Upper lobe of left lung (tissue), 6 donors: ENCODE measurements around the gene TBX4. TPM values are rescaled to one million over a fixed set of nuclear protein-coding genes. Genes with fewer than 3 reads are reported as not detected.

Source experiments
- ATAC-seq, 2 donors: fragments of 200-7000 bp; cut with Tn5 transposase; one replicate each; pipeline ENCODE4 v1.9.1; 2022; ENCODE audit warnings: mild to moderate bottlenecking in 2 of 2, moderate library complexity in 2 of 2; ENCODE audit not compliant: low FRiP score in 2 of 2
- DNase-seq, 2 donors: peaks; one replicate each; pipeline ENCODE4 v3.0.0-alpha.2; 2019 to 2020
- H3K27ac ChIP-seq, 4 donors: fragments of 200-600 bp; sonication (generic); one replicate each; pipeline ENCODE4 v1.5.1; 2016 to 2019
- H3K27me3 ChIP-seq, 4 donors: fragments of 200-600 bp; sonication (generic); one replicate each; pipeline ENCODE4 v1.5.1; 2017 to 2019
- H3K36me3 ChIP-seq, 4 donors: fragments of 200-600 bp; sonication (generic); one replicate each; pipeline ENCODE4 v1.5.1; 2016 to 2019
- H3K4me1 ChIP-seq, 4 donors: fragments of 200-600 bp; sonication (generic); one replicate each; pipeline ENCODE4 v1.5.1; 2018 to 2019
- H3K4me3 ChIP-seq, 4 donors: fragments of 200-600 bp; sonication (generic); one replicate each; pipeline ENCODE4 v1.5.1; 2017 to 2019; ENCODE audit warnings: mild to moderate bottlenecking in 2 of 4, moderate library complexity in 1 of 4
- H3K9me3 ChIP-seq, 4 donors: fragments of 200-600 bp; sonication (generic); one replicate each; pipeline ENCODE4 v1.5.1; 2018 to 2019
- CTCF ChIP-seq, 6 experiments: fragments of 450-650 bp in 4 of 6; fragments of 200-600 bp in 2 of 6; sonication (generic) in 2 of 6; IDR thresholded peaks; one replicate each; pipeline ENCODE4 v1.5.1; 2016 to 2019; ENCODE audit warnings: antibody characterized with exemption in 6 of 6
- EP300 ChIP-seq, 4 donors: sonication (generic); formaldehyde crosslinking; IDR thresholded peaks; one replicate each; pipeline ENCODE4 v1.5.1; 2017; ENCODE audit warnings: antibody characterized with exemption in 4 of 4, control low read depth in 2 of 4
- POLR2A ChIP-seq, 4 donors: fragments of 450-650 bp; IDR thresholded peaks; one replicate each; pipeline ENCODE4 v1.5.1; 2016 to 2017; ENCODE audit warnings: antibody characterized with exemption in 4 of 4, mild to moderate bottlenecking in 2 of 4
- POLR2AphosphoS5 ChIP-seq, 2 donors: sonication (generic); formaldehyde crosslinking; IDR thresholded peaks; one replicate each; pipeline ENCODE4 v1.5.1; 2017; ENCODE audit warnings: antibody characterized with exemption in 2 of 2
- WGBS, 2 donors: methylation state at CpG; one replicate each; pipeline ENCODE4 v1.1.5; 2017 to 2018; 5-methylcytosine and 5-hydroxymethylcytosine counted together
- total RNA-seq, 6 donors: library from RNA; depleted of rRNA in 4 of 6; stranded (reverse); fragments of >200 nt in 4 of 6; gene quantifications; one replicate each; pipeline versions ENCODE4 v1.1.0 to v1.2.1, GENCODE V29; 2016 to 2021
- donor health status: DM: no; HTN: no; CAD: no; lungs with moderate emphysema.
- donor health status: DM: no; HTN: yes; CAD: no; lungs with severe emphysema.

The TBX4 gene
- total RNA-seq, 6 donors from 2014 or later = 10.2 to 69.1 (median 22.7) TPM

- Histone ChIP-seq H3K27me3 (no peaks in the 10 kb centered on the region), H3K9me3 (no peaks in the 10 kb centered on the region), H3K4me1 (peaks cover 0 to 5% (median 0%) of the 10 kb centered on the region in 4 donors), H3K4me3 (no peak overlapping the region), H3K27ac (peak overlapping the region in 1 of 4 donors; percentile 57), H3K36me3 (peaks cover 0 to 14% (median 0%) of the 10 kb centered on the region in 4 donors)
- TF ChIP-seq POLR2AphosphoS5 (IDR thresholded peaks at IDR 0.05) (no peak), CTCF (IDR thresholded peaks at IDR 0.05) (no peak), EP300 (IDR thresholded peaks at IDR 0.05) (no peak), POLR2A (IDR thresholded peaks at IDR 0.05) (no peak)
- no peak for ATAC-seq
- WGBS, 2 donors = 82 to 88% methylated on average over 5 of the region's 5 CpGs
- no peak for DNase-seq
These were observed 32.0 kb downstream of the TBX4 start for GRCh38 chr17:61484174-61484573.

GRCh38 chr17:61485067-61485775, 33.0 kb downstream of the TBX4 start:
- 87 to 88% methylated on average over 8 of the region's 8 CpGs for WGBS, 2 donors
- H3K9me3 ChIP-seq = no peaks in the 10 kb centered on the region
- H3K4me3 ChIP-seq = no peak overlapping the region
- H3K27ac ChIP-seq = peak overlapping the region in 1 of 4 donors; percentile 45
- TF ChIP-seq POLR2AphosphoS5 (IDR thresholded peaks at IDR 0.05) (no peak), CTCF (IDR thresholded peaks at IDR 0.05) (no peak), EP300 (IDR thresholded peaks at IDR 0.05) (no peak), POLR2A (IDR thresholded peaks at IDR 0.05) (no peak)
- H3K4me1 ChIP-seq = peaks cover 0 to 5% (median 0%) of the 10 kb centered on the region in 4 donors
- ATAC-seq (no peak), DNase-seq (no peak)
- H3K27me3 ChIP-seq = no peaks in the 10 kb centered on the region
- peaks cover 0 to 8% (median 0%) of the 10 kb centered on the region in 4 donors for H3K36me3 ChIP-seq

- Histone ChIP-seq H3K4me3 (no peak overlapping the region), H3K4me1 (peaks cover 0 to 5% (median 0%) of the 10 kb centered on the region in 4 donors), H3K9me3 (no peaks in the 10 kb centered on the region), H3K36me3 (peaks cover 0 to 5% (median 0%) of the 10 kb centered on the region in 4 donors), H3K27ac (peak overlapping the region; percentile 19 to 60 (median 46)), H3K27me3 (no peaks in the 10 kb centered on the region)
- peak in 1 of 2 donors; percentile 12 for ATAC-seq
- WGBS, 2 donors = 64 to 65% methylated on average over 19 to 22 of the region's 22 CpGs
- DNase-seq = peak in 1 of 2 donors; percentile 50
- no peak for TF ChIP-seq POLR2A (IDR thresholded peaks at IDR 0.05)
- no peak for TF ChIP-seq CTCF (IDR thresholded peaks at IDR 0.05)
- TF ChIP-seq EP300 (IDR thresholded peaks at IDR 0.05) = no peak
- no peak for TF ChIP-seq POLR2AphosphoS5 (IDR thresholded peaks at IDR 0.05)
These were observed 34.2 kb downstream of the TBX4 start for GRCh38 chr17:61486135-61487120.

- peaks cover 0 to 5% (median 0%) of the 10 kb centered on the region in 4 donors for H3K4me1 ChIP-seq
- H3K27ac ChIP-seq = peak overlapping the region in 2 of 4 donors; percentile 19 to 45
- TF ChIP-seq POLR2A (IDR thresholded peaks at IDR 0.05) (no peak), POLR2AphosphoS5 (IDR thresholded peaks at IDR 0.05) (peak in 1 of 2 donors; percentile 18), CTCF (IDR thresholded peaks at IDR 0.05) (no peak), EP300 (IDR thresholded peaks at IDR 0.05) (no peak)
- 75 to 76% methylated on average over 28 of the region's 28 CpGs for WGBS, 2 donors
- peak; percentile 19 to 32 for DNase-seq
- peaks cover 0 to 5% (median 0%) of the 10 kb centered on the region in 4 donors for H3K36me3 ChIP-seq
- ATAC-seq = no peak
- H3K4me3 ChIP-seq = no peak overlapping the region
- H3K9me3 ChIP-seq = no peaks in the 10 kb centered on the region
- no peaks in the 10 kb centered on the region for H3K27me3 ChIP-seq
These were observed 35.2 kb downstream of the TBX4 start for GRCh38 chr17:61487161-61487988.
